HG02763 (cell line): ENCODE results near the gene TMEM120B.

ENCODE experiments used
- ATAC-seq: cut with Tn5 transposase; IDR thresholded peaks from one replicate; pipeline ENCODE4 v1.9.1; 2021; ENCODE audit warnings: mild to moderate bottlenecking, moderate library complexity; ENCODE audit not compliant: unreplicated experiment

Gene TMEM120B

DNA sequence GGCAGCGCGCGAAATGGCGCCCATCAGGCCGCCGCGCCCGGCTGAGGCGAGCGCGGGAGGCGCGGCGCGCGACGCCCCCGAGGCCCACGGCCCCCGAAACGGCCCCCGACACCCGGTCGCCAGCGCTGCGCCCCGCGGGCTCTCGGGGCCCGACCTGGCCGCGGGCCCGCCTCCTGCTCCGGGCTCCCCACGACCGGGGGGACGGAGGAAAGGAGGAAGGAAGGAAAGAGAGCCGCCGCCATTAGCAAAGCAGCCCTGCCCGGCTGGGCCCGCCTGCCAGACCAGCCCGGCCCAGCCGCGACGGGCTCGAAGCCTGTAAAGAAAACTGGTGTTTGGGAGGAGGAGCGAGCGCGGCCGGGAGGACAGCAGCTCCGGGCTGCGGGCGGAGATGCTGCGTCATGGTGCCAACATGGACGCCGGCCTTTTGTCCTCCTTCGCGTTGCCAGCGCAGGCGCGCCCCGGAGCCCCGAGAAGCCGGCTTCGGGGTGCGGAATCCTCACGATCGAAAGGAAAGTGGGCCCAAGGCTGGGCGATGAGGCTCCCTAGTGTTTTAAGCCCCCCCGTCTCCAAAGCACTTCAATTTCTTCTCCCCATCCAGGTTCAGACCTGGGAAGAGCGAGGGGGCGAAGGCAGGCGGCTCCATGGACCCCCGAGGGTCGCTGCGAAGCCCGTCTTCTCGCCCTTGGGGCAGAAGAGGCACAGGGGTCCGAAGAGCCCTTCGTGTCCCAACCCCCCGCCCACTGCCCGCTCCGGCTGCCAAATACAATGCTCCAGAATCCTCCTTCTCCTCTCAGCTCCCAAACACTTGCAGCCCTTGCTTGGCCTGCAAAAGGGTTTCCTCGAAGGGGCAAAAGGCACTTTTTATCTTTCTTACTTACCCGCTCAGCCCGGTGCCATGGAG is 88.4 kb downstream of the TMEM120B start:
- no peak for ATAC-seq

DNA sequence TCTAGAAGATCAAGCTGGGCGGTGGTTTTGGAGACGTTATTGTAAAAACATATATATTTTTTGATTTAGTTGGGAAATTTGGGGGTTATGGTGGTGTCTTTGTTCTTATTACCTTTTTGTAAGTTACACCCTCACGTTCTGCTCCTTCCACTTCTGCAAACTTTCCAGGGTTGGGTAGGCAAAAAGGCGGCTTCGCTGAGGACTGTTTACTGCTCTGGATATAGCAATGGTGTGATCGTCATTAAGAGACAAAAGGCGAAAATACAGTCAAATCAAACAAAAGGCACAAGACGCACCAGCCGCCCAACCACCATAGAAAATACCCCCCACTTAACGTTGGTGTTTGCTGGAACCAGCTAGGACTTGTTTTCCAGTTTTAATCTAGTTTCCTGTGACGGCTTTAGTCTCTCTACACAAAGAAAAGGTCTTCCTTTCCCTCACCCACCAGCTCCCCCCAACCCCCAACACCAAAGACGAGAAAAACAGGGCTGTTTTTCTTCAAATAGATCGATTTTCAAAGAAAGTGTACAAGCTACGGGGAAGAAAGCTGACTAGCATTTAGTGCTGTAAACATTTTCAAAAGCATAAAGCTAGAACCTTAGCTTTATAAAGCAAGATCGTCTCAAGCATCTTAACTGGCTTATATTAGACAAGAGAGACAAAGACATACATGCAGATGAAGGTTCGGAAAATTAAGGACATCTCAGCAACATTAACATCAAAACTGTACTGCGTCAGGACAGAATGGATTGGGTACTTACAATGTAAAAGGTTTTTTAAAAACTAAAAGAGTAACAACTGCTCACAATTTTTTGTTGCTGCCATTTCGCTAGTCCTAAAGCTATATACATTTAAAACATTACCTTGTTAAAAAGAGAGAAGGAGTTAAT is 89.3 kb downstream of the TMEM120B start:
- no peak for ATAC-seq

DNA sequence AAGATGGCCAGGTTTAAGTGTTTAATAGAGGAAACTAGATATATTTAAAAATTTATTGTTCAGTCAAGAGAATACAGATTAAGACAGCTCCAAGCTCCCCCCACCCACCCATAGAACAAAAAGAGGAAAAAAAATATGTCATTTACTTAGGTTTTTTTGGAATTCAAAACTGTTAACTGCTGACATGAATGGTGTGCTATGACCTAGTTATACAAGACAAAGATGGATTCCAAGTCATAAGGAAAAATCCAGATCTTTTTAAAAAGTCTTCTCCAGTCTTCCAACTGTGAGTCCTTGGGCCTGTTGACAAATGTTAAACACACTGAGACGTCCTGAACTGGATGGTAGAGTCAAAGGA is 89.9 kb downstream of the TMEM120B start:
- ATAC-seq, result no peak

DNA sequence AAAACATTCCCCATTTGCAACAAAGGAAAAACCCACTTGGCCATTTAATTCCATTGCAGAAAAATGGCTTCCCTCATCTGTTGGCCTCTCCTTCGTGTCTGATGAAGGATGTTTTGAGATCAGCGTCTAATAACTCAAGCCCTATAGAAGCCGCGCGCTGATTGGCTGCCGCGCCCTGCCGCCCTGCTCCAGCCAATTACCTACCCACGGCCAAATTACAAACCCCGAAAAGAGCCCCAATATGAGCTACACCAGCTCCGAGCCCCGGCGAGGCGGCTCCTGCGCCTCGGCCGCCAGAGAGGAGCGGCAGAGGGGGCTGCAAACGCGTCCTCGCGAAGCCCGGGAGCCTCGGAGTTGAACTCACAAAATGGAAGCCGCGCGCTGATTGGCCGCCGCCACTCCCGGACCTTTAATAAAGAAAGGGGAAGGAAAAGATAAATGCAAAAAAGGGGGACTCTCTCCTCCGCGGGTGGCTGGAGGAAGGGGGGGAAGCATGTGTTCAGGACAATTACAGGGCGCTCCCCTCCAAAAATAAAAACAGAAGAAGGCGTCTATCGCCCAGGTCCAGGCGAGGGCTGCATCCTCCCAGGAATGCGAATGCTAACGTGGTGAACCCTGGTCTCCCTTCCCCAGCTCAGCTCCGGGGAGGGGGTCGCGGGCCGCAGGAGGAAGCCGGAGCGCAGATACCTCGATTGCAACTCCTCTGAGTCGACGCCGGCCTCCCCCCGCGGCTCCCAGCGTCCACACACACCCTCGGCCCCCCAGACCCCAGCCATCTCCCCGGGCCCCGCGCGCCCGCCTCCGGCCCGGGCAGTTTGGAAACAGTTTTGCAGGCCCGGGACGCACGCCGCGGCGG is 90.5 kb downstream of the TMEM120B start:
- ATAC-seq, result peak; percentile 34

DNA sequence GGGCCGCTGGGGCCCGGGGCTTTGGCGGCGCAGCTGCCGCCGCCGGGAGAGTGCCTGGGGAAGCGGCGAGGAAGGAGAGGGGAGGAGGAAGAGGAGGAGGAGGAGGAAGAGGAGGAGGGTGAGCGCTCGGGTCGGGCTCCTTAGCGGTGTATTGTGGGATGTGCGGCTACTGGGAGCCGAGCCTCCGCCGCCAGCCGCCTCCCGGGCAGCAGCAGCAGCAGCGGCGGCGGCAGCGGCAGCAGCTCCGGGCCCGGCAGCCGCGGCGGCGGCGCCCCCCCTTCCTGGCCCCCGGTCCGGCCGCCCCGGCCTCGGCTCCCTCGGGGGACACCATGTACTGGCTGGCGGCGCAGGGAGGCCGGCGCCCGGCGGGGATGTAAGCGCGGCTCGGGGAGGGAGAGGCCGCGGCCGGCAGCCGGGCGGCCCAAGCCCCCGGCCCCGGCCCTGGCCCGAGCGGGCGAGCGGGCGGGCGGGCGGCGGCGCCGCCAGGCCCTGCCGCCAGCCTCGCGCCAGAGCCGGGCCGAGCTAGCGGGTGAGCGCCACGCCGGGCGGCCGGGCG is 91.4 kb downstream of the TMEM120B start, which contains the start of gene SETD1B:
Gene SETD1B (plus strand): TSS at position 149 of the 556 bp plus-strand sequence. CDS start 729 bp downstream, outside the sequence.
- ATAC-seq, result no peak

DNA sequence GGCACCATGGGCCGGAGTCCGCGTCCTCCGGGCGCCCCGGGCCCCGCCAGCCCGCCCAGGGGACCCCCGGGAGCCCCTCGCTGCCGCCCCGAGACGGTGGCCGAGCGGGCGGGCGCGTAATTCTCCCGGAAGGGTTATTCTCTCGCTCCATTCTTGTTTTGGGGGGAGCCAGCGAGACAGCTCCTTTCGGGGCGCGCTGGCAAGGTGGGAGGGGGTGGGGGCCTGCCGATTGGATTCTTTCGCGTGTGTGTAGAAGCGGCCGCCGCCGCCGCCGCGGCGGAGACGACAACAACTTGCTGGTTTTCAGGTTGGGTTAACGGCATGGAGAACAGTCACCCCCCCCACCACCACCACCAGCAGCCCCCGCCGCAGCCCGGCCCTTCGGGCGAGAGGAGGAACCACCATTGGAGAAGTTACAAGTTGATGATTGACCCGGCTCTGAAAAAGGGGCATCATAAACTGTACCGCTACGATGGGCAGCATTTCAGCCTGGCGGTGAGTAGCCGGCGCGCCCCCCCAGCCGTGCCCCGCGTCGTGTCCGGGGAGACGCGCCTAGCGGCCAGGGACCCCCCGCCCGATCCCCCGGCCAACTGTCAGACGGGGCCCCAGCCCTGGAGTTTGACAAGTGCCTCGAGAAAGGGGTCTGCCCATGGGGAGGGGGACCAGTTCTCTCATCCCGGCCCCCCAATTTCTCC is 92.0 kb downstream of the TMEM120B start:
- ATAC-seq, result no peak

DNA sequence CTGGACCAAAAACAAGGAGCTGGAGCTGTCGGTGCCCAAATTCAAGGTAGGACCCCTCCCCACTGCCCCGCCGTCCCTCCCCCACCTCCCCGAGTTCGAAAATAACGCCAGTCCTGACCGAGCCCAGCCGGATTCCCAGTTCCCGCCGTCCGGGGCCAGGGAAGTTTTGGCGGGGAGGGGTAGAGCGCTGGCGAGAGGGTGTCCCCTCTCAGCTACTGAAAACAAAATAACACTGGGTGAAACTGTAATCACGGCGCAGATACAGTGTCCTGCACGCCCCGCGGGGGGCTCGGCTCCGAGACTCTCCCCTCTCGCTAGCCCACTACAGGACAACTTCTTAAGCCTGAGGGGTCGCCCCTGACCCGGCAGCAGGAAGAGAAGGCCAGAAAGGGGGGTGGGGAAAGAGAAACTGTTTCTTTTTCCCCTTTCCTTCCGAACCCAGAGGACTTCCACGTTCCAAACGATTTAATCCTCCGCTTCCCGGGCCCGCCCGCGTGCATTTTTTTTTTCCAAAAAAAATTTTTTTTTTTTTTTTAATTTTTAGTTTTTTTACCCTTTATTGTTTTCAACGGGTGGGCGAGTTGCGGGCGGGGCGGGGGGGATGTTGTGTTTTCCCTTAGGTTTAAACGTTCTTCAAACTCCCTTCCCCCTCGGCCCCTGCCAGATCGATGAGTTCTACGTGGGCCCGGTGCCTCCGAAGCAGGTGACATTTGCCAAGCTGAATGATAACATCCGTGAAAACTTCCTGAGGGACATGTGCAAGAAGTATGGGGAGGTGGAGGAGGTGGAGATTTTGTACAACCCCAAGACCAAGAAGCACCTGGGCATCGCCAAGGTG is 92.8 kb downstream of the TMEM120B start:
- no peak for ATAC-seq

DNA sequence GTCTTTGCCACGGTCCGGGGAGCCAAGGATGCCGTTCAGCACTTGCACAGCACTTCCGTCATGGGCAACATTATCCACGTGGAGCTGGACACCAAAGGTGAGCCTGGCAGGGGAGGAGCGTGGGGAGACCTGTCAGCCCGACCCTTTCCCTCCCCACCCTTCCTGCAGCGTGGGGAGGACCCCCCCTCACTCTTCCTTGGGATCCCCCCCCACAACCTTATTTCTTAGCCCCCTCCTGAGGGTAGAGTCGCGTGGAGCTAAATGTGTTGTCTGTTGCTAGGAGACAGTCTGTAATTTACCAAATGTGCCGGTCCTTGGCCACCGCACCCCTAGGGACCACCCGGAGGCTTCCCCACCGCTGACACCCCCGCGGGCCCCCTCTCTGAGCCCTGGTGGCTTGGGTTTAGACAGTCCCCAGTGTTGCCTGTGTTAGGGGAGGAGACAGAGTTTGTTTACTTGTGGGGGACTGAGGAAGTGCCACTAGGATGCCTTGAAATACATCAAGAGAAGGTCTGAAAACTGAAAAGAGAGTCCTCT is 93.5 kb downstream of the TMEM120B start:
- no peak for ATAC-seq

DNA sequence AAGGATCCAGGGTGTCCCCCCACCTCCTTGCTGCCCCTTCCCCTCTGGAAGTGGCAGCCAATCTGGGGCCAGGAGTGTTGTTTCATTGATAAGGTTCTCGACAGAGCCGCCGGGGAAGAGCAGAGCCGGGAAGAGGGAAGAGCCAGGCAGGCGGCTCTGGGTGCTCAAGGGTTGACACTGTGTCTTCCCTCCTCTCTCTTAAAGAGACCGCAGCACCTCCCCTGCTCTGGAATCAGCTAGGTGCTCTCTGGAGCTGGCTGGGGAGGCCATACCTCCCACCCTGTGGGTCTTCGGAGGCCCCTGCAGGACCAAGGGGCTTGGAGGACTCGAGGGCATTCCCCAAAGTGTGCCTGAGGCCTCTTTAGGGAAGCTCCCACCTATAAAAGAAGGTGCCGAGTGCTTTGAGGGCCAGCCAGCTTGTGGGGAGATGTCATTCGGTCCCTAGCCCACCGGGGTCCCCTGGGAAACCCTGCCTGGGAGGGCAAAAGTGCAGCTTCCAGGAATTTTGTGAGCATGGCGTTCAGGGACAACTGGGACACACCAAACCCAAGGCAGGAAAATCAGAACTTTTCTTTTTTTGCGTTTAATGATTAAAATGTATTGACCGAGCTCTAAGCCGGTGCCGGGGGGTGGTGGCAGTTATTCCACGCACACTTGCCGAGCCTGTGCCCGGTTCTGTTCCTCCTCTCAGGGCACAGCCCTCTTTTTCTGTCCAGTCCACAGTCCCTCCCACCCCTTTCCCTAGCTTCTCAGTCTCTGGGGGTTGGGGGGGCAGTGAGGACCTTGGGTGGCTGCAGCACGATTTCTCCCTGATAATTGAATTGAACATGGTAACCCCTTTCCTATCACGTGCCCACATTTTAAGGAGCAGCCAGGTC is 94.2 kb downstream of the TMEM120B start:
- no peak for ATAC-seq

DNA sequence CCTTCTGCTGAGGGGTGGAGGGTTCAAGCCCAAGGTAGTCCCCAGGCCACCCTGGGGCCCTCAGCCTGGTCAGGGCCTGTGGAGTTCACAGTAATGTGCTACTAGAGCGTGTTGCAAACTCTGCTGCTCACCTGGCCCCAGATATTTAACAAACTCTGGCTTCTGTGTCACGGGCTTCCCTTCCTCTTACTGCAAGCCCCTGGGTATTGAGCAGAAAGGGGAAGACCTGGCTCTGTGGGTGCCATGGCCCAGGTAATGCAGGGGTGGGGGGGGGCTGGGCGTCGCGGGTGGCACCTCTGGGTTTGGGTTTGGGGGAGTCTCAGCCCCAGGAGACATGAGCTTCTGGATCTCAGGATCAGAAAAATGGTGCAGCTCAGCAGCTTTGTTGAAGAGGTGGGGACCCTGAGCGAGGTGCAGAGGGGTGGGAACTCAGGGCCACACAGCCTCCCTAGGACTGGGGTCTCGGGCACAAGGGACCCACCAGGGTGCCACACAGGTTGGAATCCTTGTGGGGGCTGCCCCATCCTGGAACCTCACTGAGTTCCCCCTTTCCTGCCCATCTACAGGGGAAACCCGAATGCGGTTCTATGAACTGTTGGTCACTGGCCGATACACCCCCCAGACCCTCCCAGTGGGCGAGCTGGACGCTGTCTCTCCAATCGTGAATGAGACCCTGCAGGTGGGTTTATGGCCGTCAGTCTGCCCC is 95.2 kb downstream of the TMEM120B start:
- ATAC-seq, result no peak

DNA sequence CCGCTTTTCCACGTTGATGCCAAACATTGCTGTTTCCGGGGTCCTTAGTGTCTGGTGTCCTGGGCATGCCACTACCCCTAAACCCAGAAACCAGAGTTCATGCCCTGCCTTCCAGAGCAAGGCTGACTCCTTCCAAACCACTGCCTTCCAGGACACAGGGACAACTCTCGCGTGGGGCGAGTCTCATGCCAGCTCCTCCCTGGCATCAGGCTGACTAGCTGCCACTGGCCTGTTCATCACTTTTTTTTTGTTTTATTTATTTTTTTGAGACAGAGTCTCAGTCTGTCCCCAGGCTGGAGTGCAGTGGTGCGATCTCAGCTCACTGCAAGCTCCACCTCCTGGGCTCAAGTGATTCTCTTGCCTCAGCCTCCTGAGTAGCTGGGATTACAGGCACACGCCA is 96.1 kb downstream of the TMEM120B start:
- ATAC-seq, result no peak

DNA sequence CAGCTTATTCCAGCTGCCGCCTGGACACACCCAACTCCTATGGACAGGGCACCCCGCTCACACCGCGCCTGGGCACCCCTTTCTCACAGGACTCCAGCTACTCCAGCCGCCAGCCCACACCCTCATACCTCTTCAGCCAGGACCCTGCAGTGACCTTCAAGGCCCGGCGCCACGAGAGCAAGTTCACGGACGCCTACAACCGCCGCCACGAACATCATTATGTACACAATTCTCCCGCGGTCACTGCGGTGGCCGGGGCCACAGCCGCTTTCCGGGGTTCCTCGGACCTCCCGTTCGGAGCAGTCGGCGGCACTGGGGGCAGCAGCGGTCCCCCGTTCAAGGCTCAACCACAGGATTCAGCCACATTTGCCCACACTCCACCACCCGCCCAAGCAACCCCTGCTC is 97.2 kb downstream of the TMEM120B start:
- ATAC-seq, result no peak

DNA sequence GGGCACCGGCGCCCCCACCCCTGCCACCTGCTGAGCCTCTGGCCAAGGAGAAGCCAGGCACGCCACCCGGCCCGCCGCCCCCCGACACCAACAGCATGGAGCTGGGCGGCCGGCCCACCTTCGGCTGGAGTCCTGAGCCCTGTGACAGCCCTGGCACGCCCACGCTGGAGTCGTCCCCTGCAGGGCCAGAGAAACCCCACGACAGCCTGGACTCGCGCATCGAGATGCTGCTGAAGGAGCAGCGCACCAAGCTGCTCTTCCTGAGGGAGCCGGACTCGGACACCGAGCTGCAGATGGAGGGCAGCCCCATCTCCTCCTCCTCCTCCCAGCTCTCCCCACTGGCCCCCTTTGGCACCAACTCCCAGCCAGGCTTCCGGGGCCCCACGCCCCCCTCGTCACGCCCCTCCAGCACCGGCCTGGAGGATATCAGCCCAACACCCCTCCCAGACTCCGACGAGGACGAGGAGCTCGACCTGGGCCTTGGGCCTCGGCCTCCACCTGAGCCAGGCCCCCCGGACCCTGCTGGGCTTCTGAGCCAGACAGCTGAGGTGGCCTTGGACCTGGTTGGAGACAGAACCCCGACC is 97.8 kb downstream of the TMEM120B start:
- ATAC-seq, result no peak

DNA sequence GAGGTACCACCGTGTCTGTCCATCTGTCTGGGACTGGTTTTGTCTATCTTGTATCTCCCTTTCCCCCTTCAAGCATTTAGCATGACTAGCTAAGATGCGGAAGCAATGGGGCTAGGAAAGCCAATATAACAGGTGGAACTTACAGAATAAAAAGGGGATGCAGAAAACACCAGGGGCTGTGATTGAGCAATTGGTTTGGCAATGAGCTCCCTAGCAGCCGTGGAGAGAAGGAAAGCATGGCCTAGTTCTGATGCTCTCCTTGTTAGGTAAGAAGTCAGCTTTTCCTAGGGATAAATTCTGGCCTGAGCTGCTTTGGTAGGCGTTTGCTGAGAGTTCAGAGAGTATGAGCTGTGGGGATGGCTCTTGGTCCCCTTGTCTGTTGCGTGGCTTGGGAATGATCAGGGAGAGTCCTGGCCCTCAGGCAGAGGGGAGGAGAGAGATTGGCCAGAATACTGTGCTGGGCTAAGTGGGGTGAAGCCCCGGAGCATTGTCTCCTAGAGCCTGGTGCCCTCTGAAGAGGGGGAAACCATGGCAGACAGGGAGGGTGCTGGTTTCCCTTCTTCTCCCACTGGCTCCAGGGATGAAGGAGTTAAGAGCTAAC is 98.4 kb downstream of the TMEM120B start:
- no peak for ATAC-seq

DNA sequence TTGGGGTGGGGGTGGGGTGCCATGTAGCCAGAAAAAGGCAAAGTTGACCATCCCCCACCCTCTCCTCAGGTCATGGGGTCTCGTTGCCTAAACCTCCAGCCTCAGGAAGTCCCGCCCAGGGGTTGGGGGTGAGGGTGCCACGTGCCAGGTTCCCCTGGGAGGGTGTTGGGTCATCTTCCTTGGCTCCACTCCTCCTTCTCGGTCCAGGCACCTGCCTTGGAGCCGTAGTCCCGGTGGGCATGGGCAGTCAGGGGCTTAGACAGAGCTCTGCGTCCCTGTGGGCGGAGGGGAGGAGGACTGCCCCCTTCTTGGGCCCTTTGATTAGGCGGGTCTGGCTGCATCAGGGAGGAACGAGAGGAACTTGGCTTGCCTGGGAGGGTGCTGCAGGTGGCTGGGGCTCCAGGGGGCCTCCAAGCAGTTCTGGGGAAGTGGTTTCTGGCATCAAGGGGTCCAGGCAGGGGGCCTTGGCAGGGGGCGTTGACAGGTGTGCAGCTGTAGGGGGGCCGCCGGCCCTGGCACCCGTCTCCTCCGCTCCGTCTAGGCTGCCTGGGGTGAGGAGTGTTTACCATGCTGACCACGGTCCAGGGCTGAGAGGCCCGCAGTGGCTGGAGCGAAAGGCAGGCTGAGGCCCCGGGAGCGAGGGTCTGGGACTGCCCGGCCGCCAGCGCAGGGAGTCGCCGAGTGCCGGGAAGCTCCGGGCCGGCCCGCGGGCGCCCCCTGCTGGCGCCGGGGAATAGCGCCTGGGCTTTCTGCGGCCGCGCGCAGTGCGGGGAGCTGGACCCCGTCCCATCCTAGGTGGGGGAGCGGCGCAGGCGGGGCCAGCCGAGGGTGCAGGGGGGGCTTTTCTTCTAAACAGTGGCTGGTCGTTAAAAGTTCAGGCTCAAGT is 99.1 kb downstream of the TMEM120B start:
- peak; percentile 60 for ATAC-seq
